ENCODE results near the gene CCNB2. TPM values are rescaled to one million over a fixed set of nuclear protein-coding genes. Genes with fewer than 3 reads are reported as not detected.

The CCNB2 gene
- total RNA-seq, 1 donor from 2014 or later, result 5.9 TPM

DNA sequence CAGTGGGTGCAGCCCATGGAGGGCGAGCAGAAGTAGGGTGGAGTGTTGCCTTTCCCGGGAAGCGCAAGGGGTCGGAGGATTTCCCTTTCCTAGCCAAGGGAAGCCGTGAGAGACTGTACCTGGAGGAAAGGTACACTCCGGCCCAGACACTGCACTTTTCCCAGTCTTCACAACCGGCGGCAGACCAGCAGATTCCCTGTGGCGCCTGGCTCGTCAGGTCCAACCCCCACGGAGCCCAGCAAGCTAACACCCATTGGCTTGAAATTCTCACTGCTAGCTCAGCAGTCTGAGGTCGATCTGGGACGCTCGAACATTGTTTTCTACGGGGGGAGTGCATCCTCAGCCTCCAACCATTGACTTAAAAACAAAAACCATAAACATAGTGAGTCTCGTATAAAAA is 26.5 kb downstream of the CCNB2 start:
- intact Hi-C loops (cut with DNase I), result no loop called here
- Histone ChIP-seq H3K9me3 (no peaks in the 10 kb centered on the region), H3K36me3 (peaks cover 4 to 15% of the 10 kb centered on the region in 2 donors), H3K27ac (no peak overlapping the region), H3K4me3 (no peak overlapping the region), H3K4me1 (no peaks in the 10 kb centered on the region), H3K27me3 (no peaks in the 10 kb centered on the region)
- DNase-seq (ENCODE audit: extremely low spot score in 2 of 2), result no peak
- TF ChIP-seq POLR2AphosphoS5 (IDR thresholded peaks at IDR 0.05; ENCODE audit: insufficient read depth in 1 of 2, low read depth in 1 of 2), result no peak
- TF ChIP-seq, protein P1, sequence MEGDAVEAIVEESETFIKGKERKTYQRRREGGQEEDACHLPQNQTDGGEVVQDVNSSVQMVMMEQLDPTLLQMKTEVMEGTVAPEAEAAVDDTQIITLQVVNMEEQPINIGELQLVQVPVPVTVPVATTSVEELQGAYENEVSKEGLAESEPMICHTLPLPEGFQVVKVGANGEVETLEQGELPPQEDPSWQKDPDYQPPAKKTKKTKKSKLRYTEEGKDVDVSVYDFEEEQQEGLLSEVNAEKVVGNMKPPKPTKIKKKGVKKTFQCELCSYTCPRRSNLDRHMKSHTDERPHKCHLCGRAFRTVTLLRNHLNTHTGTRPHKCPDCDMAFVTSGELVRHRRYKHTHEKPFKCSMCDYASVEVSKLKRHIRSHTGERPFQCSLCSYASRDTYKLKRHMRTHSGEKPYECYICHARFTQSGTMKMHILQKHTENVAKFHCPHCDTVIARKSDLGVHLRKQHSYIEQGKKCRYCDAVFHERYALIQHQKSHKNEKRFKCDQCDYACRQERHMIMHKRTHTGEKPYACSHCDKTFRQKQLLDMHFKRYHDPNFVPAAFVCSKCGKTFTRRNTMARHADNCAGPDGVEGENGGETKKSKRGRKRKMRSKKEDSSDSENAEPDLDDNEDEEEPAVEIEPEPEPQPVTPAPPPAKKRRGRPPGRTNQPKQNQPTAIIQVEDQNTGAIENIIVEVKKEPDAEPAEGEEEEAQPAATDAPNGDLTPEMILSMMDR (IDR thresholded peaks at IDR 0.05), result no peak
- no peak for TF ChIP-seq POLR2A (IDR thresholded peaks at IDR 0.05)

DNA sequence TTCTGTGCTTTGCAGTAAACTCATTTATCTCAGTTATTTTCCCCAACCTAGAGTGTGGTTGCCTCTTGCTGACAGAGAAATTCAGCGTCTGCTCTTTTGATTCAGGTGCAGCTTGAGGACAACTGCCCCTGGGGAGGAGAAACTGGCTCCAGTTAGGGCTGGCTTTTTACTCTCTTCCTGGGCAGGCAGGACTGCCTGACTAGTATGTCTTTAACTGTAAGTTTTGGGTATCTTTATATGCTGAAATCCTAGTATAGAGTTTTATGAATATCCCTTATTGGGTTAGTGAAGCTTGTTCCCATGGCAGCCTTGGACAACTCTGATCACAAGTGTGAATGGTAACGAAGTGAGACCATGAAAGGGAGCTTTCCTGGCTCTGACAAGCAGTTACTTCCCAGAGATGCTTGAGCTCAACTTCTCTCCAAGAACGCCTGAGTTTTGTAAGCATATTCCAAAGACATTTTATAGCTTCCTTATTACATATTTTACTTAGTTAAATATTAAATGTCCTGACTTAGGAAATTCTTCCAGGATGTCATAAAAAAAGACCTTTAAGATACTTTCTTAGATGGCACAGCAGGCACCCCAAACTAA is 27.1 kb downstream of the CCNB2 start:
- Histone ChIP-seq H3K9me3 (no peaks in the 10 kb centered on the region), H3K27ac (no peak overlapping the region), H3K36me3 (peaks cover 4 to 21% of the 10 kb centered on the region in 2 donors), H3K4me3 (no peak overlapping the region), H3K27me3 (no peaks in the 10 kb centered on the region), H3K4me1 (no peaks in the 10 kb centered on the region)
- no peak for DNase-seq (ENCODE audit: extremely low spot score in 2 of 2)
- TF ChIP-seq, protein P1 (IDR thresholded peaks at IDR 0.05), result no peak
- no peak for TF ChIP-seq POLR2A (IDR thresholded peaks at IDR 0.05)
- no peak for TF ChIP-seq POLR2AphosphoS5 (IDR thresholded peaks at IDR 0.05; ENCODE audit: insufficient read depth in 1 of 2, low read depth in 1 of 2)
- intact Hi-C loops (cut with DNase I), result no loop called here

DNA sequence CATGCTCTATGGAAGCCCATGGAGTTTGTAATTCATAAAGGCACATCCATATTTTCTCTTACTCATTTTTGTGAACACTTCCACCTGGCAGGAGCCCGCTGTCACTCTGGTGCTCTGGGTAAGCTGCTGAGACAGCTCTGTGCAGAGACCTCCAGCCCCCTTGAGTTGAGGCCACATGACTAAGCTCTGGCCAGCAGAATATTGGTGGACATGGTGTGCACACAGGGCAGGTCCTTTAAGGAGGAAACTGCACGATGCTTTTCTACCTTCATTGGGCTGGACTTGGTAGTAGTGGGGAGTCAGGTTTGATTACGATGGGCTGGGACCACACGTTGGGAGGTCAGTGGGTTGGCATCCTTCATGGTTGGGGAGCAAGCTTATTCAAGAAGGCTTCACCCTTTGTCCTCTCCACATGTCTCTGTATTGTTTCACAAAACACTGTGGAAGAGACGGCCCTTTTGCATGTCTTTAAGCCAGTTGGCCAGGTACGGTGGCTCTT is 29.0 kb downstream of the CCNB2 start:
- intact Hi-C loops (cut with DNase I), result no loop called here
- DNase-seq (ENCODE audit: extremely low spot score in 2 of 2), result no peak
- Histone ChIP-seq H3K27me3 (no peaks in the 10 kb centered on the region), H3K4me1 (no peaks in the 10 kb centered on the region), H3K9me3 (no peaks in the 10 kb centered on the region), H3K36me3 (peaks cover 4 to 31% of the 10 kb centered on the region in 2 donors), H3K27ac (no peak overlapping the region), H3K4me3 (no peak overlapping the region)
- TF ChIP-seq, protein P1 (IDR thresholded peaks at IDR 0.05), result no peak
- TF ChIP-seq POLR2A (IDR thresholded peaks at IDR 0.05) (no peak), POLR2AphosphoS5 (IDR thresholded peaks at IDR 0.05; ENCODE audit: insufficient read depth in 1 of 2, low read depth in 1 of 2) (no peak)

DNA sequence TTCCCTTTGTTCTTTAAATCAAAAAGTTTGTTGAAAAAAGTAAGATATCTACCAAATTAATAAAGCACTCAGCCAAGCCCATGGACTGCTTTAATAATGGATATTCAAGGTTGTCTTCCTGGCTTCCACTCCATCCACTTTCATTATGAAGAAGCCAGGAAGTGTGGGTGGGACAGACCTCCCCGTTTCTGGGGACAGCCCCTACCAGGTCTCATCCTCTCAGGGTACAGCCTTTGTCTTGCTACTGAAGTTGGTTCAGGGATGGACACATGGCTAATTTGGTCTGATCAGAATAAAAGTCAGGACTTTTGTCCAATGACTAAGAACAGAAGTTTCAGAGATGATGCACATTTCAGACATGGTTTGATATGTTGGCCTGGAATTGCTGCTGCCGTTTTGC is 32.6 kb downstream of the CCNB2 start:
- Histone ChIP-seq H3K27me3 (no peaks in the 10 kb centered on the region), H3K4me1 (no peaks in the 10 kb centered on the region), H3K4me3 (no peak overlapping the region), H3K36me3 (peaks cover 4 to 31% of the 10 kb centered on the region in 2 donors), H3K27ac (no peak overlapping the region), H3K9me3 (no peaks in the 10 kb centered on the region)
- TF ChIP-seq POLR2A (IDR thresholded peaks at IDR 0.05) (no peak), POLR2AphosphoS5 (IDR thresholded peaks at IDR 0.05; ENCODE audit: insufficient read depth in 1 of 2, low read depth in 1 of 2) (no peak)
- TF ChIP-seq, protein P1 (IDR thresholded peaks at IDR 0.05), result no peak
- DNase-seq (ENCODE audit: extremely low spot score in 2 of 2), result no peak
- intact Hi-C loops (cut with DNase I), result no loop called here

DNA sequence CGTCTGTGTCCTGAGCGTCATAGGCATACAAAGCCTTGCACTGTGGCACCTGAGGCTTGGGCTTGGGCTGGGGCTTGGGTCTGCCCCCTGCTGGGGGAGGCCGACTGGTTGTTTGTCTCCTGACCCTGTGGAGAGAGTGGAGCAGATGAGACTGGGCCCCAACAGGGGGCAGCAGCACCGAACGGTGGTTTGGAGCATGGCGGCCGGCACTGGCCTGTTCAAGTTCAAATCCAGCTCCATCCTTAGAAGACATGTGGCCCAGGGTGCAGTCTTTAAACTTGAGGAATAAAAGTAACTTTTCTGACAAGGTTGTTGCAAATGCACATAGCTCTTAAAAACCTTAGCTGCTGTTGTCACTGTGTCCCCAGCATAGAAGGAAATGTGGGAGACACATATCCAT is 33.3 kb downstream of the CCNB2 start:
- no peaks in the 10 kb centered on the region for H3K9me3 ChIP-seq
- no peak for DNase-seq (ENCODE audit: extremely low spot score in 2 of 2)
- peaks cover 4 to 31% of the 10 kb centered on the region in 2 donors for H3K36me3 ChIP-seq
- H3K4me1 ChIP-seq, result no peaks in the 10 kb centered on the region
- H3K27ac ChIP-seq, result no peak overlapping the region
- no peaks in the 10 kb centered on the region for H3K27me3 ChIP-seq
- intact Hi-C loops (cut with DNase I), result no loop called here
- TF ChIP-seq, protein P1 (IDR thresholded peaks at IDR 0.05), result peak in 1 of 3 experiments; percentile 37
- TF ChIP-seq POLR2A (IDR thresholded peaks at IDR 0.05), result no peak
- no peak overlapping the region for H3K4me3 ChIP-seq
